GM23248 (cell line): Measurements from ENCODE around the gene CREM. TPM values are rescaled to one million over a fixed set of nuclear protein-coding genes. Genes with fewer than 3 reads are reported as not detected.

ENCODE experiments used
- DNase-seq: peaks from one replicate; pipeline ENCODE4 v3.0.0-alpha.2; 2015
- H2AFZ ChIP-seq: fragments of 200-600 bp; sonication (generic); 2 replicates; pipeline ENCODE4 v1.6.1; 2016; ENCODE audit warnings: antibody characterized with exemption
- H3F3A ChIP-seq: fragments of 200-600 bp; sonication (generic); 2 replicates; pipeline ENCODE4 v1.6.1; 2016; ENCODE audit warnings: mild to moderate bottlenecking, antibody characterized with exemption, mixed run types; ENCODE audit not compliant: insufficient read depth
- H3K27ac ChIP-seq: fragments of 200-600 bp; sonication (generic); 2 replicates; pipeline ENCODE4 v1.5.1; 2016; ENCODE audit warnings: mild to moderate bottlenecking
- H3K27me3 ChIP-seq: fragments of 200-600 bp; sonication (generic); replicated peaks from 2 replicates; pipeline ENCODE4 v1.6.1; 2016; ENCODE audit warnings: mild to moderate bottlenecking; ENCODE audit not compliant: insufficient read depth
- H3K36me3 ChIP-seq: fragments of 200-600 bp; sonication (generic); 2 replicates; pipeline ENCODE4 v1.6.1; 2016; ENCODE audit warnings: low read depth, mild to moderate bottlenecking
- H3K4me1 ChIP-seq: fragments of 200-600 bp; sonication (generic); 2 replicates; pipeline ENCODE4 v1.6.1; 2016; ENCODE audit warnings: mild to moderate bottlenecking; ENCODE audit not compliant: insufficient read depth
- H3K4me2 ChIP-seq: fragments of 200-600 bp; sonication (generic); one replicate; pipeline ENCODE4 v1.6.1; 2016; ENCODE audit warnings: mild to moderate bottlenecking; ENCODE audit not compliant: unreplicated experiment
- H3K4me3 ChIP-seq: fragments of 200-600 bp; sonication (generic); 2 replicates; pipeline ENCODE4 v1.5.1; 2016; ENCODE audit warnings: mild to moderate bottlenecking
- H3K79me2 ChIP-seq: fragments of 200-600 bp; sonication (generic); 2 replicates; pipeline ENCODE4 v1.6.1; 2016; ENCODE audit warnings: mild to moderate bottlenecking; ENCODE audit not compliant: insufficient read depth
- H3K9ac ChIP-seq: fragments of 200-600 bp; sonication (generic); 2 replicates; pipeline ENCODE4 v1.6.1; 2016; ENCODE audit warnings: mild to moderate bottlenecking
- H3K9me2 ChIP-seq: fragments of 200-600 bp; sonication (generic); 2 replicates; pipeline ENCODE4 v1.6.1; 2016; ENCODE audit warnings: mixed run types, mild to moderate bottlenecking, moderate library complexity; ENCODE audit not compliant: insufficient read depth
- H3K9me3 ChIP-seq: fragments of 200-600 bp; sonication (generic); one replicate; pipeline ENCODE4 v1.6.1; 2017; ENCODE audit warnings: low read depth
- H4K20me1 ChIP-seq: fragments of 200-600 bp; sonication (generic); 2 replicates; pipeline ENCODE4 v1.6.0; 2016; ENCODE audit not compliant: insufficient read depth
- EZH2 ChIP-seq: fragments of 200-600 bp; sonication (generic); IDR thresholded peaks from 2 replicates; pipeline ENCODE4 v1.6.1; 2018; ENCODE audit warnings: antibody characterized with exemption, mild to moderate bottlenecking; ENCODE audit not compliant: insufficient read depth, poor library complexity, severe bottlenecking
- EZH2phosphoT487 ChIP-seq: fragments of 200-600 bp; sonication (generic); IDR thresholded peaks from 2 replicates; pipeline ENCODE4 v1.6.1; 2018; ENCODE audit warnings: antibody characterized with exemption, moderate library complexity, mild to moderate bottlenecking, low read depth; ENCODE audit not compliant: insufficient read depth
- WGBS, 2 experiments: methylation state at CpG; one replicate each; pipeline ENCODE4 v1.1.6; 2015 to 2017; ENCODE audit warnings: low lambda C conversion rate in 2 of 2, low coverage in 1 of 2; ENCODE audit errors: missing lambda C conversion rate in 2 of 2; 5-methylcytosine and 5-hydroxymethylcytosine counted together
- in situ Hi-C: fragments of 300-500 bp; cut with MboI; formaldehyde crosslinking; loops from 2 replicates; pipeline ENCODE4 v1.15.0; 2020
- polyA plus RNA-seq: library from polyadenylated mRNA; unstranded; fragments of >200 nt; fragmentation: Nextera tagmentation; extraction: Ambion mirVana; gene quantifications from 2 replicates; pipeline ENCODE4 v1.2.1, GENCODE V29; 2016
- total RNA-seq: library from RNA; depleted of rRNA; stranded (reverse); fragments of >200 nt; shearing (Covaris generic); gene quantifications from 2 replicates; pipeline ENCODE4 v1.2.3, GENCODE V29; 2014

Gene CREM
- total and polyA plus RNA-seq, 2 experiments from 2014 or later, result 14.9 to 32.0 TPM

GRCh38 chr10:35223016-35223415, 96.4 kb downstream of the CREM start:
- H2AFZ ChIP-seq, result no peak overlapping the region
- no peaks in the 10 kb centered on the region for H3K4me1 ChIP-seq
- no peaks in the 10 kb centered on the region for H3K9me2 ChIP-seq
- no peak overlapping the region for H3K4me3 ChIP-seq
- TF ChIP-seq EZH2 (no peak), EZH2phosphoT487 (no peak)
- H3K79me2 ChIP-seq, result no peaks in the 10 kb centered on the region
- no peaks in the 10 kb centered on the region for H3F3A ChIP-seq
- 70 to 87% methylated on average over 4 of the region's 4 CpGs for WGBS, 2 experiments
- no peak overlapping the region for H3K27ac ChIP-seq
- H4K20me1 ChIP-seq, result no peaks in the 10 kb centered on the region
- no peak overlapping the region for H3K4me2 ChIP-seq
- no peak overlapping the region for H3K9ac ChIP-seq
- DNase-seq, result no peak
- H3K27me3 ChIP-seq, result no peaks in the 10 kb centered on the region
- H3K9me3 ChIP-seq, result no peaks in the 10 kb centered on the region
- no peaks in the 10 kb centered on the region for H3K36me3 ChIP-seq
- in situ Hi-C loops, result loop anchor here (25.0 kb wide), 1 partner anchor 561 kb away; no protein-coding TSS in a partner anchor

- Histone ChIP-seq H3K4me2 (no peak overlapping the region), H3K9ac (no peak overlapping the region), H4K20me1 (no peaks in the 10 kb centered on the region), H3K36me3 (no peaks in the 10 kb centered on the region), H3K4me1 (no peaks in the 10 kb centered on the region), H3K27me3 (no peaks in the 10 kb centered on the region), H3K27ac (no peak overlapping the region), H3K9me3 (no peaks in the 10 kb centered on the region), H2AFZ (no peak overlapping the region), H3K4me3 (no peak overlapping the region), H3F3A (no peaks in the 10 kb centered on the region), H3K9me2 (no peaks in the 10 kb centered on the region), H3K79me2 (no peaks in the 10 kb centered on the region)
- TF ChIP-seq EZH2 (no peak), EZH2phosphoT487 (no peak)
- 80 to 81% methylated on average over 8 of the region's 8 CpGs for WGBS, 2 experiments
- no peak for DNase-seq
- in situ Hi-C loops, result loop anchor here (25.0 kb wide), 1 partner anchor 562 kb away; no protein-coding TSS in a partner anchor
Observed at GRCh38 chr10:35224045-35224740, 97.5 kb downstream of the CREM start.

- H3K9ac ChIP-seq, result no peak overlapping the region
- H4K20me1 ChIP-seq, result no peaks in the 10 kb centered on the region
- TF ChIP-seq EZH2, result no peak
- no peak for TF ChIP-seq EZH2phosphoT487
- H3K9me3 ChIP-seq, result no peaks in the 10 kb centered on the region
- in situ Hi-C loops, result no loop called here
- no peaks in the 10 kb centered on the region for H3K4me1 ChIP-seq
- no peak overlapping the region for H3K27ac ChIP-seq
- no peaks in the 10 kb centered on the region for H3K36me3 ChIP-seq
- H3K4me3 ChIP-seq, result no peak overlapping the region
- no peak overlapping the region for H3K4me2 ChIP-seq
- no peak overlapping the region for H2AFZ ChIP-seq
- no peaks in the 10 kb centered on the region for H3F3A ChIP-seq
- H3K9me2 ChIP-seq, result no peaks in the 10 kb centered on the region
- H3K79me2 ChIP-seq, result no peaks in the 10 kb centered on the region
- no peaks in the 10 kb centered on the region for H3K27me3 ChIP-seq
- 89 to 91% methylated on average over 5 of the region's 5 CpGs for WGBS, 2 experiments
- no peak for DNase-seq
Observed at GRCh38 chr10:35225204-35225603, 98.6 kb downstream of the CREM start.

GRCh38 chr10:35226507-35226906, 99.9 kb downstream of the CREM start:
- no peaks in the 10 kb centered on the region for H3K27me3 ChIP-seq
- no peak overlapping the region for H3K4me2 ChIP-seq
- 90 to 93% methylated on average over 3 of the region's 3 CpGs for WGBS, 2 experiments
- H3K79me2 ChIP-seq, result no peaks in the 10 kb centered on the region
- no peak for DNase-seq
- no peak overlapping the region for H3K4me3 ChIP-seq
- H3K36me3 ChIP-seq, result no peaks in the 10 kb centered on the region
- no peak for TF ChIP-seq EZH2
- TF ChIP-seq EZH2phosphoT487, result no peak
- no peaks in the 10 kb centered on the region for H3K4me1 ChIP-seq
- H4K20me1 ChIP-seq, result no peaks in the 10 kb centered on the region
- no peaks in the 10 kb centered on the region for H3K9me2 ChIP-seq
- in situ Hi-C loops, result no loop called here
- H3K9ac ChIP-seq, result no peak overlapping the region
- no peak overlapping the region for H3K27ac ChIP-seq
- no peaks in the 10 kb centered on the region for H3F3A ChIP-seq
- H3K9me3 ChIP-seq, result no peaks in the 10 kb centered on the region
- H2AFZ ChIP-seq, result no peak overlapping the region
